ENCODE data around the gene MTFMT. TPM values are rescaled to one million over a fixed set of nuclear protein-coding genes. Genes with fewer than 3 reads are reported as not detected.
A peak's percentile ranks its signal among the peaks of the same experiment; 100 is the strongest.
"Not testable (repeated sequence)": the region's sequence is repeated elsewhere in the genome, so short reads cannot be mapped to it uniquely, and the experiment has no call there.

MTFMT gene
- total RNA-seq, 1 donor from 2014 or later, result 30.3 TPM

DNA sequence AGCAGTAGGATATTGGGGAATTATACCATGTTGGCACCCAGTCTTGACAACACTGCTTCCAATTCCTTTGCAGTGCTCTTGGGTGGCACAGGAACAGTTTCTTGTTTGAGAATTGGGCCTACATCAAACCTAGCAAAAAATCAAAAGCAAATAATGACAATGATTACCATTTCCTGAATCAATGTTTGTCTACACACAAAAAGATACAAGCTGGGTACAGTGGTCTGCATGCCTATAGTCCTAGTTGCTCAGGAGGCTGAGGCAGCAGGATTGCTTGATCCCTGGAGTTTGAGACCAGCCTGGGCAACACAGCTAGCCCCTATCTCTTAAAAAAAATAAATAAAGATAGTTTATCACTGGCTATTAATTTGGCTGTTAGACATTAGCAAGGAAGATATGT lies 8.0 kb downstream of the MTFMT start:
- Histone ChIP-seq H3K79me2 (ENCODE audit: low read depth) (no peaks in the 10 kb centered on the region), H3K4me2 (no peak overlapping the region), H2AFZ (replicated peaks) (no peak overlapping the region), H3K36me3 (peaks cover 9% of the 10 kb centered on the region), H3K9me3 (ENCODE audit: low read depth) (no peaks in the 10 kb centered on the region), H3K27me3 (no peaks in the 10 kb centered on the region), H3K4me1 (no peaks in the 10 kb centered on the region), H3K9ac (no peak overlapping the region), H4K20me1 (ENCODE audit: low read depth) (peaks cover 3% of the 10 kb centered on the region), H3F3A (ENCODE audit: low read depth) (peaks cover 7% of the 10 kb centered on the region), H3K4me3 (no peak overlapping the region), H3K27ac (no peak overlapping the region)
- no peak overlapping the region for H3K4me3 Mint-ChIP-seq
- TF ChIP-seq CTCF (IDR thresholded peaks at IDR 0.05) (no peak), EZH2 (IDR thresholded peaks at IDR 0.05) (no peak)
- H3K27me3 Mint-ChIP-seq (ENCODE audit: insufficient read depth, low read depth), result no peaks in the 10 kb centered on the region
- H3K27ac Mint-ChIP-seq, result no peak overlapping the region
- no peaks in the 10 kb centered on the region for H3K4me1 Mint-ChIP-seq
- no peak for DNase-seq (ENCODE audit: low spot score)
- peaks cover 18% of the 10 kb centered on the region for H3K36me3 Mint-ChIP-seq
- no peaks in the 10 kb centered on the region for H3K9me3 Mint-ChIP-seq

DNA sequence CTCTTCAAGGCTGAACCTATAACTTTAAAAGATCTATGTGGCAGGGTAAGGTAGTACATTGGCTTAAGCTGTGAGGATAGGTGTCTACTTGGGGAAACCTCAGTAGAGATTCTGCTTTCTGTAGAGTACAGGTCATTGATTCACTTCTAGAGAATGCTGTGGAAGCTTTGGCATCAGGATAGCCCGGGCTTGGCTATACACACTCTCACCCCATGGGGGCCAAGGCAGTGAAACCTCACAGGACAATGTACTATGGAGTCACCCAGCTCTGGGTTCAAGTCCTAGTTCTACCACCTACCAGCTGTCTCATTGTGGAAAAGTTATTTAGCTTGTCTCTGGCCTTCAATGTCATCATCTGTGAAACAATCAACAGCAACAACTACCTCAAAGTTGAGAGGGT lies 9.0 kb downstream of the MTFMT start:
- Histone ChIP-seq H3K4me2 (no peak overlapping the region), H3K27me3 (no peaks in the 10 kb centered on the region), H3K4me3 (no peak overlapping the region), H3K4me1 (no peaks in the 10 kb centered on the region), H3K36me3 (peaks cover 15% of the 10 kb centered on the region), H2AFZ (replicated peaks) (no peak overlapping the region), H4K20me1 (ENCODE audit: low read depth) (peaks cover 3% of the 10 kb centered on the region), H3K9me3 (ENCODE audit: low read depth) (no peaks in the 10 kb centered on the region), H3K27ac (no peak overlapping the region), H3F3A (ENCODE audit: low read depth) (peaks cover 7% of the 10 kb centered on the region), H3K79me2 (ENCODE audit: low read depth) (no peaks in the 10 kb centered on the region), H3K9ac (no peak overlapping the region)
- DNase-seq (ENCODE audit: low spot score), result no peak
- peaks cover 24% of the 10 kb centered on the region for H3K36me3 Mint-ChIP-seq
- no peaks in the 10 kb centered on the region for H3K27me3 Mint-ChIP-seq (ENCODE audit: insufficient read depth, low read depth)
- H3K4me1 Mint-ChIP-seq, result no peaks in the 10 kb centered on the region
- no peak overlapping the region for H3K27ac Mint-ChIP-seq
- H3K9me3 Mint-ChIP-seq, result no peaks in the 10 kb centered on the region
- no peak overlapping the region for H3K4me3 Mint-ChIP-seq
- TF ChIP-seq EZH2phosphoT487 (IDR thresholded peaks at IDR 0.05), result no peak
- no peak for TF ChIP-seq EZH2 (IDR thresholded peaks at IDR 0.05)
- no peak for TF ChIP-seq CTCF (IDR thresholded peaks at IDR 0.05)

DNA sequence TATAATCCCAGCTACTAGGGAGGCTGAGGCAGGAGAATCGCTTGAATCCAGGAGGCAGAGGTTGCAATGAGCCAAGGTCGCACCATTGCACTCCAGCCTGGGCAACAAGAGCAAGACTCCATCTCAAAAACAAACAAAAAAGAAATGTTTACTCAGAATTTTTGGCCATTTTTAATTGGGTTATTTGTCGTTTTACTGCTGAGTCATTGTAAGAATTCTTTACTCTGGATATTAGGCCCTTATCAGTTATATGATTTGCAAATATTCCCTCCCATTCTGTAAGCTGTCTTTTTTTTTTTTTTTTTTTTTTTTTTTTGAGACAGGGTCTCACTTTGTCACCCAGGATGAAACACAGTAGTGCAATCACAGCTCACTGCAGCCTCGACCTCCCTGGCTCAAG lies 18.2 kb downstream of the MTFMT start:
- not testable (repeated sequence) for H3K27ac Mint-ChIP-seq; H3K9ac ChIP-seq; H2AFZ ChIP-seq (replicated peaks); H3K4me1 Mint-ChIP-seq; H3K27ac ChIP-seq; H3K4me1 ChIP-seq; DNase-seq (ENCODE audit: low spot score); H4K20me1 ChIP-seq (ENCODE audit: low read depth); H3K27me3 Mint-ChIP-seq (ENCODE audit: insufficient read depth, low read depth); H3K27me3 ChIP-seq; H3K4me3 ChIP-seq; H3K4me3 Mint-ChIP-seq; H3K79me2 ChIP-seq (ENCODE audit: low read depth); H3K4me2 ChIP-seq; H3K9me3 ChIP-seq (ENCODE audit: low read depth)
- H3K36me3 ChIP-seq, result peaks cover 13% of the 10 kb centered on the region
- Mint-ChIP-seq H3K36me3 (peaks cover 34% of the 10 kb centered on the region), H3K9me3 (peaks cover 14% of the 10 kb centered on the region)
- peaks cover 18% of the 10 kb centered on the region for H3F3A ChIP-seq (ENCODE audit: low read depth)

- no peak overlapping the region for H3K27ac Mint-ChIP-seq
- Histone ChIP-seq H4K20me1 (ENCODE audit: low read depth) (no peaks in the 10 kb centered on the region), H3K27ac (no peak overlapping the region), H3K9me3 (ENCODE audit: low read depth) (no peaks in the 10 kb centered on the region), H3F3A (ENCODE audit: low read depth) (peaks cover 18% of the 10 kb centered on the region), H3K4me2 (no peak overlapping the region), H3K9ac (no peak overlapping the region), H3K36me3 (no peaks in the 10 kb centered on the region), H3K27me3 (no peaks in the 10 kb centered on the region), H3K4me1 (peaks cover 6% of the 10 kb centered on the region), H2AFZ (replicated peaks) (no peak overlapping the region), H3K4me3 (no peak overlapping the region), H3K79me2 (ENCODE audit: low read depth) (no peaks in the 10 kb centered on the region)
- no peak overlapping the region for H3K4me3 Mint-ChIP-seq
- peak; percentile 35 for TF ChIP-seq CTCF (IDR thresholded peaks at IDR 0.05)
- TF ChIP-seq EZH2 (IDR thresholded peaks at IDR 0.05), result no peak
- H3K36me3 Mint-ChIP-seq, result peaks cover 29% of the 10 kb centered on the region
- no peaks in the 10 kb centered on the region for H3K27me3 Mint-ChIP-seq (ENCODE audit: insufficient read depth, low read depth)
- no peak for DNase-seq (ENCODE audit: low spot score)
- H3K4me1 Mint-ChIP-seq, result no peaks in the 10 kb centered on the region
- H3K9me3 Mint-ChIP-seq, result peaks cover 10% of the 10 kb centered on the region
Observed at GRCh38 chr15:65008983-65009382, 20.5 kb downstream of the MTFMT start.
